ENCODE measurements around the gene LRRN4. TPM values are rescaled to one million over a fixed set of nuclear protein-coding genes. Genes with fewer than 3 reads are reported as not detected.
A peak's percentile ranks its signal among the peaks of the same experiment; 100 is the strongest.
"Not testable (repeated sequence)": the region's sequence is repeated elsewhere in the genome, so short reads cannot be mapped to it uniquely, and the experiment has no call there.

Gene LRRN4
- total and polyA plus RNA-seq, 5 experiments from 2014 or later: not detected

- POLR2A ChIA-PET: interaction anchor here (0.7 kb wide), 1 partner anchor 223 kb away, joined by 3 read pairs; no protein-coding TSS in a partner anchor
- ATAC-seq (no peak), DNase-seq (no peak)
- Mint-ChIP-seq H3K27me3 (no peaks in the 10 kb centered on the region), H3K36me3 (peaks cover 9 to 58% (median 15%) of the 10 kb centered on the region in 3 donors), H3K9me3 (no peaks in the 10 kb centered on the region), H3K4me1 (peaks cover under 1% of the 10 kb centered on the region in 4 donors), H3K27ac (peak overlapping the region in 3 of 10 donors; percentile 3 to 28 (median 4)), H3K4me3 (no peak overlapping the region)
Observed at GRCh38 chr20:6039766-6040165, 14.1 kb downstream of the LRRN4 start.

- no peaks in the 10 kb centered on the region for H3K9me3 Mint-ChIP-seq
- H3K27me3 Mint-ChIP-seq: no peaks in the 10 kb centered on the region
- peaks cover 14 to 73% (median 18%) of the 10 kb centered on the region in 3 donors for H3K36me3 Mint-ChIP-seq
- H3K27ac Mint-ChIP-seq: peak overlapping the region in 1 of 10 donors; percentile 9
- no peak overlapping the region for H3K4me3 Mint-ChIP-seq
- POLR2A ChIA-PET: no interaction called here
- H3K4me1 Mint-ChIP-seq: peaks cover 4 to 10% (median 5%) of the 10 kb centered on the region in 4 donors
- no peak for ATAC-seq
- no peak for DNase-seq
Observed at GRCh38 chr20:6038256-6038655, 15.6 kb downstream of the LRRN4 start.

DNA sequence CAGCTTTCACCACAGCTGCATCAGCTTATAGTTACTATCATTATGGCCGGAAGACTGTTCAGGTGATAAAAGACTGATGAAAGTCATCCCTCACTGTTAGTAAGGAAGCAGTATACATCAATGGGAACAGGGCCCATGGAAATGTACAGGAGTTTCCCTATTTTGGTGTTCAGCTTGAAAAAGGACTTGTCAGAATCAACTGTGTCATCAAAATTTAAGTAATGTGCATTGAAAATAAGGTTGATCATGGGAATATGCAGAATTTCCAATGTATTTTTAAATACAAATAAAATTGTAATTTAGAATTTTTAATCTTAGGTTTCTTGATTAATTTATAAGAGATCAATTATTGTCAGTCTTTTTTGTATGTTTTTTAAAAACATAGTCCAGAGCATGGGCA lies 16.8 kb downstream of the LRRN4 start:
- DNase-seq (no peak), ATAC-seq (no peak)
- peaks cover 4 to 16% (median 7%) of the 10 kb centered on the region in 4 donors for H3K4me1 Mint-ChIP-seq
- H3K36me3 Mint-ChIP-seq: peaks cover 14 to 78% (median 21%) of the 10 kb centered on the region in 3 donors
- no peaks in the 10 kb centered on the region for H3K9me3 Mint-ChIP-seq
- H3K27me3 Mint-ChIP-seq: no peaks in the 10 kb centered on the region
- POLR2A ChIA-PET: no interaction called here
- no peak overlapping the region for H3K4me3 Mint-ChIP-seq
- peak overlapping the region in 1 of 10 donors; percentile 7 for H3K27ac Mint-ChIP-seq

DNA sequence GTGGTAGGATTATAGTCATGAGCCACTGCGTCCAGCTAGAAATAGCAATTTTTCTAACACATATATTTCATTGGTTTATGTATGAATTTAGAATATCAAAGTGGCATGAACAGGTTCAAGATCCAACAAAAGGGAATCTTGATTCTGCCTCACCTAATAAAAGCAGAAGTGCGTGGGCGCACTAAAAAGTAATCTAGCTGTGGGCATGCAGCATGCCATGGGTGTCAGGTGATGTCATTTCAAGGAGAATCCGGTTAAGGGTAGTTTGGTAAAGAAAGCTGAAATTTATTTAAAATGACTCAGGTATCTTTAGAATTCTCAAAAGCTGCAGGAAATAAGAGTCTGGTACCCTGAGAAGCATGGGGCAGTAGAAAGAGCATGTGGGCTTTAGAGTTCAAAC lies 17.6 kb downstream of the LRRN4 start:
- H3K27me3 Mint-ChIP-seq: no peaks in the 10 kb centered on the region
- H3K36me3 Mint-ChIP-seq: peaks cover 14 to 81% (median 19%) of the 10 kb centered on the region in 3 donors
- H3K27ac Mint-ChIP-seq: no peak overlapping the region
- DNase-seq: no peak
- no peak for ATAC-seq
- POLR2A ChIA-PET: no interaction called here
- no peaks in the 10 kb centered on the region for H3K9me3 Mint-ChIP-seq
- H3K4me3 Mint-ChIP-seq: no peak overlapping the region
- H3K4me1 Mint-ChIP-seq: peaks cover 5 to 20% (median 10%) of the 10 kb centered on the region in 4 donors

DNA sequence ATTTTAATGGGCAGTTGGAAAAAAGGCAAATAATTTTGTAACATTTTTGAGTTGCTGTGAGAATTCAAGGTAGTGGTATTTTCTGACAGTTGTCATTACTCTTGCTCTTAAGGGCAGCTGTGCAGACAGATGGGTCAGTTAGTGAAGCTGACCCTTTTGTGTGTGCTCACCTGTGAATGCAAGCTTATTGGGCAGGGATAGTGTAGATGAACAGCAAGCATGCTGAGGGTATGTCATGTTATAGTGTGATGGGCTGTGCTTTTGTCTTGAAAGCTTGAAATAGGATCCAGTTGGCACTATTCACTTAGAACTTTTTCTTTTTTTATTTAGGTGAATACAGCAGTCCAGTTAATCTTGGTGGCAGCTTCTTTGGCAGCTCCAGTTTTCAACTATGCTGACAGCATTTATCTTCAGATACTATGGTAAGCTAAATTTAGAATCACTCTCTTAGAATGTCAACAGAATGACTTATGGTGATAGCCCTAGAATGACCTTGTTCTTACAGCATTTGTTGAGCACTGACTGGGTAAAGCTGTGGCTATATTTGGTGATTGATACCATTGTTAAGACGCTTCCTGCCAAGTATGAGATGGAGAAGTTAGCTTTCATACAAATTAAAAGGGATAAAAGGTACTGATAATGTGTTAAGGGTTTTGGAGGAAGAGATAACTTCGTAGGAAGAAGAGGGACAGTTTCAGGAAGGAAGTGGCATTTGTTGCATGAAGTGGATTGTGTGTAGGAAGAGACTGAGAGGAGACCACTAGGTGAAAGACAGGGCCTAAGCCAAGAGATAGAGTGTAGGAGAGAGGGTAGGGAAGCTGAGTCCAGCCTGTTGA lies 19.5 kb downstream of the LRRN4 start:
- Mint-ChIP-seq H3K27ac (peak overlapping the region in 6 of 10 donors; percentile 1 to 31 (median 12)), H3K9me3 (no peaks in the 10 kb centered on the region), H3K36me3 (peaks cover 6 to 65% (median 6%) of the 10 kb centered on the region in 3 donors), H3K4me1 (peaks cover 9 to 36% (median 22%) of the 10 kb centered on the region in 4 donors), H3K4me3 (no peak overlapping the region), H3K27me3 (no peaks in the 10 kb centered on the region)
- no peak for DNase-seq
- no peak for ATAC-seq
- POLR2A ChIA-PET: no interaction called here

- POLR2A ChIA-PET, H3K4me3 Mint-ChIP-seq, DNase-seq, H3K27me3 Mint-ChIP-seq, ATAC-seq, H3K9me3 Mint-ChIP-seq: not testable (repeated sequence)
- Mint-ChIP-seq H3K4me1 (peaks cover 11 to 45% (median 30%) of the 10 kb centered on the region in 4 donors), H3K36me3 (peaks cover 6 to 55% (median 8%) of the 10 kb centered on the region in 3 donors), H3K27ac (peak overlapping the region in 1 of 10 donors; percentile 48)
Observed at GRCh38 chr20:6032907-6033306, 21.0 kb downstream of the LRRN4 start.

GRCh38 chr20:6030453-6031080 lies 23.3 kb downstream of the LRRN4 start:
- H3K27ac Mint-ChIP-seq: peak overlapping the region; percentile 1 to 83 (median 48)
- H3K9me3 Mint-ChIP-seq: peaks cover 0 to 2% (median 0%) of the 10 kb centered on the region in 9 donors
- peaks cover 10 to 47% (median 16%) of the 10 kb centered on the region in 3 donors for H3K36me3 Mint-ChIP-seq
- peaks cover 20 to 60% (median 45%) of the 10 kb centered on the region in 4 donors for H3K4me1 Mint-ChIP-seq
- POLR2A ChIA-PET: interaction anchor here (0.9 kb wide), 1 partner anchor 30 kb away, joined by 6 read pairs; no protein-coding TSS in a partner anchor
- no peaks in the 10 kb centered on the region for H3K27me3 Mint-ChIP-seq
- ATAC-seq (peak; percentile 71 to 78), DNase-seq (peak in 3 of 10 donors; percentile 40 to 68 (median 62))
- peak overlapping the region in 9 of 10 donors; percentile 31 to 72 (median 55) for H3K4me3 Mint-ChIP-seq

GRCh38 chr20:6029538-6029937 lies 24.3 kb downstream of the LRRN4 start:
- H3K36me3 Mint-ChIP-seq: peaks cover 17 to 51% (median 23%) of the 10 kb centered on the region in 3 donors
- peak overlapping the region in 2 of 10 donors; percentile 19 to 20 for H3K27ac Mint-ChIP-seq
- H3K4me1 Mint-ChIP-seq: peaks cover 20 to 63% (median 45%) of the 10 kb centered on the region in 4 donors
- ATAC-seq (no peak), DNase-seq (no peak)
- H3K9me3 Mint-ChIP-seq: peaks cover 0 to 4% (median 0%) of the 10 kb centered on the region in 9 donors
- no peaks in the 10 kb centered on the region for H3K27me3 Mint-ChIP-seq
- no peak overlapping the region for H3K4me3 Mint-ChIP-seq
- POLR2A ChIA-PET: no interaction called here

GRCh38 chr20:6028818-6029217 lies 25.0 kb downstream of the LRRN4 start:
- peaks cover 18 to 51% (median 29%) of the 10 kb centered on the region in 3 donors for H3K36me3 Mint-ChIP-seq
- H3K4me1 Mint-ChIP-seq: peaks cover 19 to 57% (median 45%) of the 10 kb centered on the region in 4 donors
- peak overlapping the region in 1 of 10 donors; percentile 34 for H3K27ac Mint-ChIP-seq

GRCh38 chr20:6026051-6026450 lies 27.8 kb downstream of the LRRN4 start:
- POLR2A ChIA-PET: interaction anchor here (1.3 kb wide), 1 partner anchor 14 kb away, joined by 3 read pairs; no protein-coding TSS in a partner anchor
- Mint-ChIP-seq H3K4me3 (peak overlapping the region in 3 of 10 donors; percentile 13 to 34 (median 34)), H3K36me3 (peaks cover 28 to 57% (median 38%) of the 10 kb centered on the region in 3 donors), H3K9me3 (peaks cover 0 to 7% (median 0%) of the 10 kb centered on the region in 9 donors), H3K27ac (peak overlapping the region in 6 of 10 donors; percentile 1 to 69 (median 4)), H3K27me3 (no peaks in the 10 kb centered on the region), H3K4me1 (peaks cover 21 to 50% (median 44%) of the 10 kb centered on the region in 4 donors)
- ATAC-seq: peak; percentile 30 to 63
- DNase-seq: peak in 3 of 10 donors; percentile 4 to 62 (median 42)

More at GRCh38 chr20:6028818-6029217, 25.0 kb downstream of the LRRN4 start:
- ATAC-seq (no peak), DNase-seq (no peak)
- Mint-ChIP-seq H3K27me3 (no peaks in the 10 kb centered on the region), H3K9me3 (peaks cover 0 to 7% (median 0%) of the 10 kb centered on the region in 9 donors), H3K4me3 (peak overlapping the region in 1 of 10 donors; percentile 45)
- POLR2A ChIA-PET: interaction anchor here (0.7 kb wide), 1 partner anchor 15 kb away, joined by 7 read pairs; no protein-coding TSS in a partner anchor

DNA sequence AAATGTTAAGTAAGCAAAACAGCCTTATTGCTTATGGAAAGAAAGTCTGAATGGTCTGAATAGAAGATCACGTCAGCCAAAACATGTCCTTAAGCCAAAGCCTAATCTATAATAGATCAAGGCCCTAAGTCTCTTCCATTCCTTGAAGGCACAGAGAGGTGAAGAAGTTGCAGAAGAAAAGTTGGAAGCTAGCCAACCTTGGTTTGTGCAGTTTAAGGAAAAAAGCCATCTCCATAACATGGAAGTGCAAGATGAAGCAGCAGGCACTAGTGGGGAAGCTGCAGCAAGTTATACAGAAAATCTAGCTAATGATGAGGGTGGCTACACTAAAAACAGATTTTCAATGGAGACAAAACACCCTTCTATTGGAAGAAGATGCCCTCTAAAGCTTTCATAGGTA lies 29.1 kb downstream of the LRRN4 start:
- H3K36me3 Mint-ChIP-seq: peaks cover 28 to 66% (median 38%) of the 10 kb centered on the region in 3 donors
- ATAC-seq: no peak
- no peak overlapping the region for H3K4me3 Mint-ChIP-seq
- peaks cover 0 to 7% (median 0%) of the 10 kb centered on the region in 9 donors for H3K9me3 Mint-ChIP-seq
- H3K27ac Mint-ChIP-seq: no peak overlapping the region
- no peaks in the 10 kb centered on the region for H3K27me3 Mint-ChIP-seq
- no peak for DNase-seq
- POLR2A ChIA-PET: no interaction called here
- H3K4me1 Mint-ChIP-seq: peaks cover 18 to 49% (median 36%) of the 10 kb centered on the region in 4 donors

GRCh38 chr20:6017880-6018279 lies 36.0 kb downstream of the LRRN4 start:
- Mint-ChIP-seq H3K4me1 (peaks cover 22 to 53% (median 37%) of the 10 kb centered on the region in 4 donors), H3K9me3 (no peaks in the 10 kb centered on the region), H3K36me3 (peaks cover 4 to 84% (median 13%) of the 10 kb centered on the region in 3 donors), H3K27me3 (no peaks in the 10 kb centered on the region), H3K4me3 (no peak overlapping the region), H3K27ac (peak overlapping the region in 3 of 10 donors; percentile 52 to 57 (median 52))
- ATAC-seq: no peak
- POLR2A ChIA-PET: no interaction called here
- no peak for DNase-seq
